Liver (tissue), 9 donors: Measurements from ENCODE around the gene GRID1. TPM values are rescaled to one million over a fixed set of nuclear protein-coding genes. Genes with fewer than 3 reads are reported as not detected.

Source experiments
- DNase-seq: peaks from one replicate; pipeline ENCODE4 v3.0.0-alpha.2; 2017; ENCODE audit warnings: low spot score
- H3K27ac ChIP-seq, 2 donors: one replicate each; pipeline ENCODE4 v1.7.0; 2013; ENCODE audit warnings: inconsistent platforms in 2 of 2, low read length in 2 of 2, control low read depth in 1 of 2, low read depth in 1 of 2, mild to moderate bottlenecking in 1 of 2
- H3K27me3 ChIP-seq, 4 donors: one replicate each; pipeline versions ENCODE4 v1.6.1 to v1.7.0; 2013; ENCODE audit warnings: low read length in 3 of 4, inconsistent platforms in 1 of 4, mild to moderate bottlenecking in 1 of 4, moderate library complexity in 1 of 4; ENCODE audit not compliant: control insufficient read depth in 4 of 4, insufficient read depth in 4 of 4
- H3K36me3 ChIP-seq, 4 donors: one replicate each; pipeline versions ENCODE4 v1.6.1 to v1.7.0; 2013; ENCODE audit warnings: low read length in 3 of 4, mild to moderate bottlenecking in 3 of 4, low read depth in 1 of 4, moderate library complexity in 1 of 4; ENCODE audit not compliant: control insufficient read depth in 4 of 4, insufficient read depth in 3 of 4
- H3K4me1 ChIP-seq, 4 donors: one replicate each; pipeline versions ENCODE4 v1.6.1 to v1.7.0; 2013; ENCODE audit warnings: low read length in 3 of 4, mild to moderate bottlenecking in 3 of 4, moderate library complexity in 1 of 4; ENCODE audit not compliant: control insufficient read depth in 4 of 4, insufficient read depth in 4 of 4
- H3K4me3 ChIP-seq, 3 donors: one replicate each; pipeline versions ENCODE4 v1.6.1 to v1.7.0; 2013; ENCODE audit warnings: low read length in 3 of 3, control low read depth in 1 of 3, low read depth in 1 of 3, mild to moderate bottlenecking in 1 of 3
- H3K9ac ChIP-seq, 2 donors: one replicate each; pipeline ENCODE4 v1.7.0; 2013; ENCODE audit warnings: low read length in 2 of 2, mild to moderate bottlenecking in 2 of 2, moderate library complexity in 2 of 2, control low read depth in 1 of 2, low read depth in 1 of 2
- H3K9me3 ChIP-seq, 4 donors: one replicate each; pipeline versions ENCODE4 v1.6.1 to v1.7.0; 2013; ENCODE audit warnings: low read length in 3 of 4; ENCODE audit not compliant: control insufficient read depth in 4 of 4
- ATF3 ChIP-seq: IDR thresholded peaks from 2 replicates; pipeline ENCODE4 v1.6.1; 2016; ENCODE audit warnings: antibody characterized with exemption
- CTCF ChIP-seq: fragments of 150-350 bp; IDR thresholded peaks from 2 replicates; pipeline ENCODE4 v1.5.1; 2017; ENCODE audit warnings: improper control_type of control experiment, low read depth, low read length; ENCODE audit not compliant: missing input control
- EGR1 ChIP-seq, 2 donors: IDR thresholded peaks; 2 replicates each; pipeline ENCODE4 v1.6.1; 2016 to 2018; ENCODE audit warnings: antibody characterized with exemption in 2 of 2, low read depth in 2 of 2
- FOXA1 ChIP-seq: IDR thresholded peaks from 2 replicates; pipeline ENCODE4 v1.6.1; 2016; ENCODE audit warnings: antibody characterized with exemption
- FOXA2 ChIP-seq: IDR thresholded peaks from 2 replicates; pipeline ENCODE4 v1.6.1; 2016; ENCODE audit warnings: antibody characterized with exemption
- GABPA ChIP-seq, 2 donors: IDR thresholded peaks in 1 of 2; conservative IDR thresholded peaks in 1 of 2; 2 replicates each; pipeline ENCODE4 v1.6.1; 2016; ENCODE audit warnings: antibody characterized with exemption in 2 of 2, mild to moderate bottlenecking in 1 of 2, moderate library complexity in 1 of 2
- HNF4A ChIP-seq, 2 donors: conservative IDR thresholded peaks; 2 replicates each; pipeline ENCODE4 v1.6.1; 2016; ENCODE audit warnings: antibody characterized with exemption in 2 of 2, mild to moderate bottlenecking in 2 of 2
- HNF4G ChIP-seq: IDR thresholded peaks from 2 replicates; pipeline ENCODE4 v1.6.1; 2016; ENCODE audit warnings: antibody characterized with exemption
- JUND ChIP-seq, 2 donors: IDR thresholded peaks; 2 replicates each; pipeline ENCODE4 v1.6.1; 2016; ENCODE audit warnings: antibody characterized with exemption in 2 of 2
- MAX ChIP-seq: IDR thresholded peaks from 2 replicates; pipeline ENCODE4 v1.6.1; 2016; ENCODE audit warnings: antibody characterized with exemption
- NR2F2 ChIP-seq: IDR thresholded peaks from 2 replicates; pipeline ENCODE4 v1.6.1; 2016; ENCODE audit warnings: antibody characterized with exemption
- RAD21 ChIP-seq, 2 donors: IDR thresholded peaks; 2 replicates each; pipeline ENCODE4 v1.6.1; 2016; ENCODE audit warnings: antibody characterized with exemption in 2 of 2, mild to moderate bottlenecking in 2 of 2
- REST ChIP-seq: IDR thresholded peaks from 2 replicates; pipeline ENCODE4 v1.6.1; 2016; ENCODE audit warnings: antibody characterized with exemption, mild to moderate bottlenecking
- RXRA ChIP-seq, 2 donors: IDR thresholded peaks; 2 replicates each; pipeline ENCODE4 v1.6.1; 2017 to 2018; ENCODE audit warnings: antibody characterized with exemption in 2 of 2, mild to moderate bottlenecking in 1 of 2
- SP1 ChIP-seq: IDR thresholded peaks from 2 replicates; pipeline ENCODE4 v1.6.1; 2018; ENCODE audit warnings: antibody characterized with exemption, mild to moderate bottlenecking
- TAF1 ChIP-seq: conservative IDR thresholded peaks from 2 replicates; pipeline ENCODE4 v1.6.1; 2016; ENCODE audit warnings: antibody characterized with exemption, mild to moderate bottlenecking
- YY1 ChIP-seq: IDR thresholded peaks from 2 replicates; pipeline ENCODE4 v1.6.1; 2016; ENCODE audit warnings: antibody characterized with exemption, mild to moderate bottlenecking
- ZBTB33 ChIP-seq: IDR thresholded peaks from 2 replicates; pipeline ENCODE4 v1.6.1; 2016; ENCODE audit warnings: antibody characterized with exemption
- WGBS: extraction: QIAGEN DNeasy Blood & Tissue Kit; methylation state at CpG from one replicate; pipeline ENCODE4 v1.1.7; 2013; 5-methylcytosine and 5-hydroxymethylcytosine counted together
- polyA plus RNA-seq, 2 donors: library from polyadenylated mRNA; stranded (reverse) in 1 of 2; unstranded in 1 of 2; fragments of 200-250 nt in 1 of 2; fragments of >200 nt in 1 of 2; fragmentation: Nextera tagmentation in 1 of 2; extraction: Ambion mirVana in 1 of 2; gene quantifications; one replicate each; pipeline versions ENCODE4 v1.2.1 to v1.2.3, GENCODE V29; 2013 to 2015
- total RNA-seq, 2 donors: library from RNA; depleted of rRNA; stranded (reverse); fragments of >200 nt; gene quantifications; one replicate each; pipeline ENCODE4 v1.2.3, GENCODE V29; 2014
- donor health status: healthy.
- donor health status: healthy.
- donor health status: healthy.
- donor health status: healthy.
- donor health status: healthy.

The GRID1 gene
- total and polyA plus RNA-seq, 4 donors = 0.09 to 0.17 (median 0.14) TPM; not detected in 1

GRCh38 chr10:86160890-86161585 lies 205.6 kb downstream of the GRID1 start:
- DNase-seq = no peak
- TF ChIP-seq SP1 (no peak), CTCF (no peak), FOXA1 (no peak), YY1 (no peak), NR2F2 (no peak), ATF3 (no peak), HNF4A (conservative IDR thresholded peaks at IDR 0.05) (no peak), GABPA (IDR thresholded peaks at IDR 0.05 in 1 of 2, conservative IDR thresholded peaks at IDR 0.05 in 1 of 2) (no peak), ZBTB33 (no peak), MAX (no peak), REST (no peak), RAD21 (IDR thresholded peaks at IDR 0.05) (no peak), TAF1 (no peak), JUND (IDR thresholded peaks at IDR 0.05) (no peak), RXRA (IDR thresholded peaks at IDR 0.05) (no peak), HNF4G (no peak), FOXA2 (no peak), EGR1 (IDR thresholded peaks at IDR 0.05; ENCODE audit: low read depth in 2 of 2) (no peak)

More at GRCh38 chr10:86160890-86161585, 205.6 kb downstream of the GRID1 start:
- H3K4me1 ChIP-seq = peaks cover 6 to 26% (median 21%) of the 10 kb centered on the region in 4 donors
- no peak overlapping the region for H3K4me3 ChIP-seq
- H3K9me3 ChIP-seq = no peaks in the 10 kb centered on the region
- no peaks in the 10 kb centered on the region for H3K36me3 ChIP-seq
- H3K9ac ChIP-seq = no peak overlapping the region
- no peak overlapping the region for H3K27ac ChIP-seq
- no peaks in the 10 kb centered on the region for H3K27me3 ChIP-seq
- WGBS = 94% methylated on average over 8 of the region's 8 CpGs
